Camera-type eye (tissue), 1 donor: ENCODE data around the gene HDLBP. TPM values are rescaled to one million over a fixed set of nuclear protein-coding genes. Genes with fewer than 3 reads are reported as not detected.

Experiments
- total RNA-seq: library from RNA; depleted of rRNA; stranded (reverse); fragments of >200 nt; gene quantifications from one replicate; pipeline ENCODE4 v1.2.3, GENCODE V29; 2014

Gene HDLBP
- total RNA-seq: 458 TPM

GRCh38 chr2:241315093-241315878 lies at the start of gene HDLBP:
Gene HDLBP, minus strand, starts transcription at chr2:241315672. Its CDS starts 48,803 bp downstream, at chr2:241266869.

GRCh38 chr2:241355983-241356870 lies 40.8 kb upstream of the HDLBP start, which contains the start of gene FARP2:
Gene FARP2, plus strand, starts transcription at chr2:241356285. Its CDS starts 16,823 bp downstream, at chr2:241373108.

GRCh38 chr2:241315879-241316631 lies 583 bp upstream of the HDLBP start, which contains the start of gene SEPTIN2:
Gene SEPTIN2, plus strand, starts transcription at chr2:241315925. Its CDS starts 8,308 bp downstream, at chr2:241324233.

GRCh38 chr2:241188361-241189092 lies 126.9 kb downstream of the HDLBP start, which contains the start of gene ANO7:
Gene ANO7, plus strand, starts transcription at chr2:241188677. Its CDS starts 1,387 bp downstream, at chr2:241190064.

Other genes starting within 250 kb of the HDLBP start
- gene MTERF4, start 213.4 kb downstream of the HDLBP start, total RNA-seq: 111 TPM
- 16.4 TPM for gene PASK, start 166.2 kb downstream of the HDLBP start, total RNA-seq
- gene PPP1R7, start 165.2 kb downstream of the HDLBP start, total RNA-seq: 30.5 TPM
- gene ANO7, start 127.0 kb downstream of the HDLBP start, total RNA-seq: 1.4 TPM
- gene SEPTIN2, start 253 bp upstream of the HDLBP start, total RNA-seq: 458 TPM
- 58.5 TPM for gene FARP2, start 40.6 kb upstream of the HDLBP start, total RNA-seq
- gene STK25, start 192.9 kb upstream of the HDLBP start, total RNA-seq: 242 TPM
- gene BOK, start 243.1 kb upstream of the HDLBP start, total RNA-seq: 17.0 TPM